ENCODE results near the gene PAK5. TPM values are rescaled to one million over a fixed set of nuclear protein-coding genes. Genes with fewer than 3 reads are reported as not detected.

Gene PAK5
- total and polyA plus RNA-seq, 2 donors (not counting 1 experiment from before 2014, with no cell fraction given), result not detected

GRCh38 chr20:9488063-9488462 lies 350.8 kb downstream of the PAK5 start:
- Histone ChIP-seq H3K27ac (ENCODE audit: insufficient read depth, low read length) (no peak overlapping the region), H3K4me3 (replicated peaks in 1 of 4; ENCODE audit: control extremely low read depth in 1 of 4, insufficient read depth in 1 of 4, low read depth in 3 of 4, low read length in 4 of 4) (no peak overlapping the region), H3K4me2 (ENCODE audit: extremely low read depth, insufficient read depth, low read length) (no peak overlapping the region), H3K79me2 (ENCODE audit: control insufficient read depth, insufficient read depth, low read length) (no peaks in the 10 kb centered on the region), H3K36me3 (ENCODE audit: control insufficient read depth, insufficient read depth, low read length) (no peaks in the 10 kb centered on the region), H3K9me3 (ENCODE audit: control insufficient read depth, insufficient read depth, low read depth, low read length) (no peaks in the 10 kb centered on the region), H3K27me3 (ENCODE audit: control insufficient read depth, insufficient read depth, low read length) (no peaks in the 10 kb centered on the region), H3K4me1 (ENCODE audit: control insufficient read depth, extremely low read depth, insufficient read depth, low read length) (peaks cover 7% of the 10 kb centered on the region), H4K20me1 (ENCODE audit: control insufficient read depth, extremely low read depth, insufficient read depth, low read length) (no peaks in the 10 kb centered on the region), H3K9ac (ENCODE audit: insufficient read depth, low read length) (no peak overlapping the region), H2AFZ (ENCODE audit: low read length) (no peak overlapping the region)
- no peak for DNase-seq (ENCODE audit: low read depth in 2 of 2)
- TF ChIP-seq CTCF (conservative IDR thresholded peaks at IDR 0.05 in 1 of 2, IDR thresholded peaks at IDR 0.05 in 1 of 2; ENCODE audit: low read depth in 1 of 2, low read length in 2 of 2) (no peak), EZH2 (IDR thresholded peaks at IDR 0.05; ENCODE audit: low read length, missing control alignments) (no peak)

Other genes starting within 250 kb of the PAK5 start
- 2.3 and 3.5 TPM in 2 replicates for gene ANKEF1, start 195.9 kb upstream of the PAK5 start, total RNA-seq
- gene ANKEF1, start 195.9 kb upstream of the PAK5 start, polyA plus RNA-seq, result 1.6 and 2.0 TPM in 2 replicates